Gastroesophageal sphincter (tissue), 3 donors: Measurements from ENCODE around the gene CHSY1.

Experiments
- EP300 ChIP-seq: sonication (generic); formaldehyde crosslinking; IDR thresholded peaks from one replicate; pipeline ENCODE4 v1.6.1; 2017; ENCODE audit warnings: antibody characterized with exemption, mild to moderate bottlenecking
- POLR2A ChIP-seq, 2 donors: fragments of 450-650 bp; IDR thresholded peaks; one replicate each; pipeline ENCODE4 v1.6.1; 2017; ENCODE audit warnings: antibody characterized with exemption in 2 of 2, mild to moderate bottlenecking in 2 of 2, moderate library complexity in 1 of 2
- POLR2AphosphoS5 ChIP-seq: sonication (generic); formaldehyde crosslinking; IDR thresholded peaks from one replicate; pipeline ENCODE4 v1.6.1; 2017; ENCODE audit warnings: antibody characterized with exemption
- TF ChIP-seq, protein P1 (sequence below), 4 experiments: fragments of 200-600 bp in 2 of 4; fragments of 450-650 bp in 2 of 4; sonication (generic) in 1 of 4; IDR thresholded peaks; one replicate each; pipeline ENCODE4 v1.5.1; 2017 to 2019; ENCODE audit warnings: antibody characterized with exemption in 4 of 4, mild to moderate bottlenecking in 2 of 4, moderate library complexity in 2 of 4

- TF ChIP-seq, protein P1, sequence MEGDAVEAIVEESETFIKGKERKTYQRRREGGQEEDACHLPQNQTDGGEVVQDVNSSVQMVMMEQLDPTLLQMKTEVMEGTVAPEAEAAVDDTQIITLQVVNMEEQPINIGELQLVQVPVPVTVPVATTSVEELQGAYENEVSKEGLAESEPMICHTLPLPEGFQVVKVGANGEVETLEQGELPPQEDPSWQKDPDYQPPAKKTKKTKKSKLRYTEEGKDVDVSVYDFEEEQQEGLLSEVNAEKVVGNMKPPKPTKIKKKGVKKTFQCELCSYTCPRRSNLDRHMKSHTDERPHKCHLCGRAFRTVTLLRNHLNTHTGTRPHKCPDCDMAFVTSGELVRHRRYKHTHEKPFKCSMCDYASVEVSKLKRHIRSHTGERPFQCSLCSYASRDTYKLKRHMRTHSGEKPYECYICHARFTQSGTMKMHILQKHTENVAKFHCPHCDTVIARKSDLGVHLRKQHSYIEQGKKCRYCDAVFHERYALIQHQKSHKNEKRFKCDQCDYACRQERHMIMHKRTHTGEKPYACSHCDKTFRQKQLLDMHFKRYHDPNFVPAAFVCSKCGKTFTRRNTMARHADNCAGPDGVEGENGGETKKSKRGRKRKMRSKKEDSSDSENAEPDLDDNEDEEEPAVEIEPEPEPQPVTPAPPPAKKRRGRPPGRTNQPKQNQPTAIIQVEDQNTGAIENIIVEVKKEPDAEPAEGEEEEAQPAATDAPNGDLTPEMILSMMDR (IDR thresholded peaks at IDR 0.05) = no peak
- TF ChIP-seq POLR2A (IDR thresholded peaks at IDR 0.05) (no peak), POLR2AphosphoS5 (no peak), EP300 (no peak)
These were observed 114.4 kb downstream of the CHSY1 start for GRCh38 chr15:101137312-101137940.
